ENCODE data around the gene TUBB.

- no peak for TF ChIP-seq TAF1 (IDR thresholded peaks at IDR 0.05; ENCODE audit: low read depth)
- TF ChIP-seq REST (IDR thresholded peaks at IDR 0.05; ENCODE audit: low read depth), result no peak
- no peak for TF ChIP-seq FOXM1 (IDR thresholded peaks at IDR 0.05; ENCODE audit: borderline replicate concordance, low read depth)
- TF ChIP-seq MAX (IDR thresholded peaks at IDR 0.05), result no peak
- TF ChIP-seq EP300 (IDR thresholded peaks at IDR 0.05; ENCODE audit: borderline replicate concordance), result no peak
- no peak for TF ChIP-seq CEBPB (IDR thresholded peaks at IDR 0.05)
- TF ChIP-seq RAD21 (IDR thresholded peaks at IDR 0.05; ENCODE audit: low read depth), result no peak
- no peak for TF ChIP-seq NFIC (IDR thresholded peaks at IDR 0.05)
- TF ChIP-seq USF1 (IDR thresholded peaks at IDR 0.05), result no peak
- TF ChIP-seq TCF12 (IDR thresholded peaks at IDR 0.05; ENCODE audit: low read depth), result no peak
- no peak for TF ChIP-seq YY1 (IDR thresholded peaks at IDR 0.05; ENCODE audit: low read depth)
These were observed 18.4 kb downstream of the TUBB start for GRCh38 chr6:30738532-30738931.
